Measurements from ENCODE around the gene PPP2R1B.

- TF ChIP-seq CTCF (IDR thresholded peaks at IDR 0.05; ENCODE audit: low read depth, low read length, missing input control): no peak
- TF ChIP-seq TAF1 (conservative IDR thresholded peaks at IDR 0.05): no peak
- TF ChIP-seq JUND (IDR thresholded peaks at IDR 0.05): no peak
- TF ChIP-seq ZBTB33 (IDR thresholded peaks at IDR 0.05): no peak
Measured at GRCh38 chr11:111779118-111779517, 12.9 kb upstream of the PPP2R1B start.

Measured in liver (tissue), 3 donors.